OCI-LY1 (cell line): ENCODE measurements around the gene SHE.

Experiments used
- CTCF ChIP-seq: fragments of 200-600 bp; sonication (generic), shearing (Covaris generic); IDR thresholded peaks from 2 replicates; pipeline ENCODE4 v1.5.1; 2017; ENCODE audit warnings: mild to moderate bottlenecking, antibody characterized with exemption, low read length, moderate library complexity, mixed read lengths
- EZH2 ChIP-seq: fragments of 200-600 bp; sonication (generic), shearing (Covaris generic); IDR thresholded peaks from 2 replicates; pipeline ENCODE4 v1.8.0; 2017; ENCODE audit warnings: borderline replicate concordance, mixed run types, mild to moderate bottlenecking, antibody characterized with exemption, low read length, moderate library complexity, mixed read lengths

GRCh38 chr1:154433161-154433764, 68.9 kb downstream of the SHE start:
- TF ChIP-seq CTCF (no peak), EZH2 (no peak)
